ENCODE data around the gene FCN1. TPM values are rescaled to one million over a fixed set of nuclear protein-coding genes. Genes with fewer than 3 reads are reported as not detected.

The FCN1 gene
- total RNA-seq, 4 donors from 2014 or later, result 0.10 to 2.3 (median 1.1) TPM; not detected in 1

DNA sequence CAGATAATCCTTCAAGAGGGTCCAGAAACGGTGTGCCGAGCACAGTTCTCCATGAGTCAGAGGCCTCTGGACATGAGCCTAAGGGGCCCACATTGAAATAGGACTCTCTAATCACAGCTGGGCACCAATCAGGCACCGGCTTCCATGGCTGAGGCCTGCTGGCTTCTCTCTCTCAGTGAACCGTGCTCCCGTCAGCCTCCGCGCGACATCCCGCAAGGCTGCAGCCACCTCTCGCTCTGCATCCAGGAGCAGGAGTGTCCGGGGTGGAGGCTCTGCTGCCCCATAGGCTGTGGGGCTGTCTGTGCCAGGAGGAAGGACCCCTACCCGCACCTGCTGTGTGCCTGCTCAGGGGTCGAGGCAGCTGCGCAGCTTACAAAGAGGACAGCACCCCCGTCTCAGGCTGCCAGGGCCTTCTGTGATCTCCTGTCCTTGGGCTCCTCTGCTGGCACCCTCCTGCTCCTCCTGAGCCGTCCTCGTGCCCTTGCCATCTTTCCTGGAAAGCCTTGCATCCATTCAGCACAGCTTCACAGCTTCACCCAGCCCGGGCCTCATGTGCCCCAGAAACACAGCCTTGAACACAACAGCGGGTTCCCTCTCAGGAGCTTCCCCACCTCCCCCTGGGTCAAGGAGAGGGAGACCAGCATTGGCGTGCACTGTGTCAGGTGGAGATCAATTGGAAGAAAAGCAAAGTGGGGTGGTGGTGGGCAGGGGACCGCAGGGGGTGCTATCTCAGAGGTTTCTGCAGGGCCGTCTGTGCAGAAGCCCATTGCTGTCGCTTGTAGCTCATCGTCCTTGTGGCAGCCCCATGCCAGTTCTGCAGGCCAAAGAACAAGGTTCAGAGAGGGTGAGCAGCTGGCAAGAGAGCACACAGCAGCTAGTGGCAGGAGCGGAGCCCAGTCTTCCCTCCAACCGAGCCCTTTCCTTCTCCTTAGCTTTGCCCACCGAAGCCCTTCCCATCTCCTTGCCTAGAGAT lies 22.8 kb upstream of the FCN1 start:
- H3K27me3 ChIP-seq, result no peaks in the 10 kb centered on the region
- no peak for DNase-seq
- no peak overlapping the region for H3K4me3 ChIP-seq (replicated peaks in 1 of 3)
- H3K4me1 ChIP-seq, result no peaks in the 10 kb centered on the region
- no peaks in the 10 kb centered on the region for H3K36me3 ChIP-seq
- WGBS, 2 donors, result 90% methylated on average over 16 to 24 of the region's 27 CpGs
- TF ChIP-seq POLR2A (IDR thresholded peaks at IDR 0.05), result no peak
- TF ChIP-seq, protein P1, sequence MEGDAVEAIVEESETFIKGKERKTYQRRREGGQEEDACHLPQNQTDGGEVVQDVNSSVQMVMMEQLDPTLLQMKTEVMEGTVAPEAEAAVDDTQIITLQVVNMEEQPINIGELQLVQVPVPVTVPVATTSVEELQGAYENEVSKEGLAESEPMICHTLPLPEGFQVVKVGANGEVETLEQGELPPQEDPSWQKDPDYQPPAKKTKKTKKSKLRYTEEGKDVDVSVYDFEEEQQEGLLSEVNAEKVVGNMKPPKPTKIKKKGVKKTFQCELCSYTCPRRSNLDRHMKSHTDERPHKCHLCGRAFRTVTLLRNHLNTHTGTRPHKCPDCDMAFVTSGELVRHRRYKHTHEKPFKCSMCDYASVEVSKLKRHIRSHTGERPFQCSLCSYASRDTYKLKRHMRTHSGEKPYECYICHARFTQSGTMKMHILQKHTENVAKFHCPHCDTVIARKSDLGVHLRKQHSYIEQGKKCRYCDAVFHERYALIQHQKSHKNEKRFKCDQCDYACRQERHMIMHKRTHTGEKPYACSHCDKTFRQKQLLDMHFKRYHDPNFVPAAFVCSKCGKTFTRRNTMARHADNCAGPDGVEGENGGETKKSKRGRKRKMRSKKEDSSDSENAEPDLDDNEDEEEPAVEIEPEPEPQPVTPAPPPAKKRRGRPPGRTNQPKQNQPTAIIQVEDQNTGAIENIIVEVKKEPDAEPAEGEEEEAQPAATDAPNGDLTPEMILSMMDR (IDR thresholded peaks at IDR 0.05), result no peak
- no peaks in the 10 kb centered on the region for H3K9me3 ChIP-seq
- H3K27ac ChIP-seq, result no peak overlapping the region
- intact Hi-C loops (cut with DNase I), result no loop called here

DNA sequence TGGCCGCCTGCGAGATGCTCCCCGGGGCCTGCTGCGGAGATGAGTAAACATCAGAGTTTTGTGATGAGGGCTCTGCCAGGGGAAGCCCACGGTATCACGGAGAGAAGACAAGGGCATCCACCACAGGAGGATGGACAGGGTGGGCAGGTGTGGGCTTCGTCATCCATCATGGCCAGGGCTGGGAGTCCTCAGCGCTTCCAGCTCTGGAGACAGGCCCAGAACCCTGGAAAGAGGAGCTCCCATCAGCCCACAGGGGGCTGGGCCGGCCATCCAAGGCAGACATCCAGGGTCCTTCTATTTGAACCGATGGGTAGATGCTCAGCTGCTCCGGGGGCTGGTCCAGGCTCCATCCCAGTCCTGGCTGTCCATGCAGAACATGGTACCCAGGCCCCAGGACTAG lies 22.1 kb upstream of the FCN1 start:
- Histone ChIP-seq H3K36me3 (no peaks in the 10 kb centered on the region), H3K4me1 (no peaks in the 10 kb centered on the region), H3K27me3 (no peaks in the 10 kb centered on the region), H3K27ac (no peak overlapping the region), H3K4me3 (replicated peaks in 1 of 3) (no peak overlapping the region), H3K9me3 (no peaks in the 10 kb centered on the region)
- TF ChIP-seq, protein P1 (IDR thresholded peaks at IDR 0.05), result no peak
- no peak for TF ChIP-seq POLR2A (IDR thresholded peaks at IDR 0.05)
- 77 to 80% methylated on average over 8 to 11 of the region's 11 CpGs for WGBS, 2 donors
- intact Hi-C loops (cut with DNase I), result no loop called here
- DNase-seq, result no peak

DNA sequence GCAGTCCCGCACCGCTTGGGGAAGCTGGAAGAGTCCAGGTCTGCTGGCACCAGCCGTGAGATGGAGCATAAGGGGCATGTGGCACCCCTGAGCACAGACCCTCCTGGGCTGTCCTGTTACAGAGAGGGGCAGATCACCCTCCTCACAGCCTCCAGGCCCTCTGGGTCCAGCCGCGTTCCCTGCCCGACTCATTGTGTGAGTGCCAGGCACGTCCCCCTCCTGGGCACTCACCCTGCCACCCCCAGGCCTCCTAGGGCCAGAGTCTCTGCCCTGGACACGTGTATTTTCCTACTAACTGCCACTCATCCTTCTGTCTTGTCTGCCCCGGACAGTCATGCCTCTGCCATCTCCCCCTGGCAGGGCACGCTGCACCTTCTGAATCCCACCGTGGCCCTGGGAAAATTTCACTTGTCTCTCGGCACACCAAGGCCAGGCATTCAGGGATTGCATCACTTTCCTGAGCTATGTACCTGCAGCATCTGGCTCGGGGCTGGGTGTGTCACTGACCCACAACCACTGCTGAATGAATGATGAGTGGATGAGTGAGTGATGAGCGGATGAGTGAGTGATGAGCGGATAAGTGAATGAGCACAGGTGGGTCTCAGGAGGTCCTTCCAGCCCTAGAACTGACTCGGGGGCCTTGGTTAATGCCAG lies 21.5 kb upstream of the FCN1 start:
- no peak overlapping the region for H3K4me3 ChIP-seq (replicated peaks in 1 of 3)
- intact Hi-C loops (cut with DNase I), result no loop called here
- H3K27ac ChIP-seq, result no peak overlapping the region
- WGBS, 2 donors, result 85 to 87% methylated on average over 9 to 16 of the region's 16 CpGs
- H3K27me3 ChIP-seq, result no peaks in the 10 kb centered on the region
- H3K4me1 ChIP-seq, result no peaks in the 10 kb centered on the region
- H3K36me3 ChIP-seq, result no peaks in the 10 kb centered on the region
- no peaks in the 10 kb centered on the region for H3K9me3 ChIP-seq
- no peak for DNase-seq
- no peak for TF ChIP-seq POLR2A (IDR thresholded peaks at IDR 0.05)
- TF ChIP-seq, protein P1 (IDR thresholded peaks at IDR 0.05), result no peak

DNA sequence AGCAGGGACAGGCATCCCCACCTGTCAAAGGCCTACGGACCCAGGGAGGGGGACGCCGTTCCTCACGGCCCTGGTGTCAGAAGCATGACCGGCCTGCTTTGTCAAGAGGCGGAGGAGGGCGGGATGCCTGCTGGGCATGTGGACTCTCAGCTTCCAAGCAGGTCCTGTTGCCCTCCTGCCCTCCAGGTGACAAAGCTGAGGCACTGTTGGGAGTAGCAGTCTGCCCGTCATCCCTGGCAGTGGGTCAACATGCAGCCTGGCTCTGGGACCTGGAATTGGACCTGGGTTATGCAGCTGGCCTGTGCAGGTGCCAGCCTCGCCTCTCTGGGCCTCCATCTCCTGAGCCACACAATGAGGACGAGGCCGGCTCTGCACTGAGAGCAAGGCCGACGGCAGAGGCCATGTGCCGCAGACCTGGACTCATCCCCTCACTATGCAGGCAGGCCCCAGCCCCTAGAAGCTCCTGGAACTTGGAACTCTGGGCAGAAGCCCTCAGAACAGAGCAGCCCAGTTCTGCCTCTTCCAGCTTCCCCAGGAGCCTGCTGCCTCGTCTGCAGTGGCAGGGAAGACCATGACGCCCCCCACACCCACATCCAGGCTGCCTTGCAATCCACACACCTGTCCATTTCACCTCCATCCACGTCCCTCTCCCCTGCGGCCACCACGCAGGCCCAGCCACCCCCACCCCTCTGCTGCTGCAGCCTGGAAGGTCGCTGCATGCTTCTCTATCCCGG lies 20.8 kb upstream of the FCN1 start:
- intact Hi-C loops (cut with DNase I), result no loop called here
- no peak for TF ChIP-seq POLR2A (IDR thresholded peaks at IDR 0.05)
- TF ChIP-seq, protein P1 (IDR thresholded peaks at IDR 0.05), result no peak
- WGBS, 2 donors, result 78 to 79% methylated on average over 12 to 19 of the region's 21 CpGs
- Histone ChIP-seq H3K9me3 (no peaks in the 10 kb centered on the region), H3K27me3 (no peaks in the 10 kb centered on the region), H3K4me3 (replicated peaks in 1 of 3) (no peak overlapping the region), H3K27ac (no peak overlapping the region), H3K36me3 (no peaks in the 10 kb centered on the region), H3K4me1 (no peaks in the 10 kb centered on the region)
- no peak for DNase-seq
